ENCODE measurements around the gene ARSB.
"Not testable (repeated sequence)": the region's sequence is repeated elsewhere in the genome, so short reads cannot be mapped to it uniquely, and the experiment has no call there.

The ARSB gene

GRCh38 chr5:78734094-78734845 is 250.8 kb downstream of the ARSB start:
- Histone ChIP-seq H4K20me1 (ENCODE audit: insufficient read depth) (no peaks in the 10 kb centered on the region), H3K4me1 (ENCODE audit: low read depth, poor library complexity, severe bottlenecking) (peaks cover 7% of the 10 kb centered on the region), H3K36me3 (ENCODE audit: insufficient read depth) (no peaks in the 10 kb centered on the region), H3K9ac (no peak overlapping the region), H3K4me3 (IDR thresholded peaks at IDR 0.05; ENCODE audit: insufficient read depth, low read depth, low read length) (no peak overlapping the region), H3K4me2 (no peak overlapping the region), H3K79me2 (ENCODE audit: insufficient read depth, low read depth) (no peaks in the 10 kb centered on the region), H3K27me3 (ENCODE audit: insufficient read depth, low read depth) (no peaks in the 10 kb centered on the region), H3K27ac (no peak overlapping the region), H2AFZ (ENCODE audit: low read depth) (no peak overlapping the region)
- TF ChIP-seq CTCF (conservative IDR thresholded peaks at IDR 0.05; ENCODE audit: low read depth, low read length), result no peak

GRCh38 chr5:78732721-78733120 is 252.4 kb downstream of the ARSB start:
- not testable (repeated sequence) for H3K79me2 ChIP-seq (ENCODE audit: insufficient read depth, low read depth); H3K27ac ChIP-seq; H3K9ac ChIP-seq; H3K27me3 ChIP-seq (ENCODE audit: insufficient read depth, low read depth); H3K4me3 ChIP-seq (IDR thresholded peaks at IDR 0.05; ENCODE audit: insufficient read depth, low read depth, low read length); H3K36me3 ChIP-seq (ENCODE audit: insufficient read depth); H3K4me2 ChIP-seq; H4K20me1 ChIP-seq (ENCODE audit: insufficient read depth); H2AFZ ChIP-seq (ENCODE audit: low read depth)
- peaks cover 20% of the 10 kb centered on the region for H3K4me1 ChIP-seq (ENCODE audit: low read depth, poor library complexity, severe bottlenecking)

- H3K4me2 ChIP-seq, result no peak overlapping the region
- H2AFZ ChIP-seq (ENCODE audit: low read depth), result no peak overlapping the region
- no peak overlapping the region for H3K9ac ChIP-seq
Measured at GRCh38 chr5:78731884-78732283, 253.2 kb downstream of the ARSB start.

GRCh38 chr5:78730300-78731094 is 254.6 kb downstream of the ARSB start:
- H3K4me1 ChIP-seq (ENCODE audit: low read depth, poor library complexity, severe bottlenecking), result peaks cover 37% of the 10 kb centered on the region
- no peak overlapping the region for H3K27ac ChIP-seq
- H2AFZ ChIP-seq (ENCODE audit: low read depth), result no peak overlapping the region
- no peak overlapping the region for H3K4me3 ChIP-seq (IDR thresholded peaks at IDR 0.05; ENCODE audit: insufficient read depth, low read depth, low read length)
- no peaks in the 10 kb centered on the region for H3K79me2 ChIP-seq (ENCODE audit: insufficient read depth, low read depth)
- H3K36me3 ChIP-seq (ENCODE audit: insufficient read depth), result no peaks in the 10 kb centered on the region
- no peak for TF ChIP-seq CTCF (conservative IDR thresholded peaks at IDR 0.05; ENCODE audit: low read depth, low read length)
- no peaks in the 10 kb centered on the region for H3K27me3 ChIP-seq (ENCODE audit: insufficient read depth, low read depth)
- no peak overlapping the region for H3K4me2 ChIP-seq
- no peak overlapping the region for H3K9ac ChIP-seq
- H4K20me1 ChIP-seq (ENCODE audit: insufficient read depth), result no peaks in the 10 kb centered on the region

More at GRCh38 chr5:78731884-78732283, 253.2 kb downstream of the ARSB start:
- H3K27me3 ChIP-seq (ENCODE audit: insufficient read depth, low read depth), result no peaks in the 10 kb centered on the region
- H4K20me1 ChIP-seq (ENCODE audit: insufficient read depth), result no peaks in the 10 kb centered on the region
- no peaks in the 10 kb centered on the region for H3K36me3 ChIP-seq (ENCODE audit: insufficient read depth)
- H3K4me3 ChIP-seq (IDR thresholded peaks at IDR 0.05; ENCODE audit: insufficient read depth, low read depth, low read length), result no peak overlapping the region
- H3K79me2 ChIP-seq (ENCODE audit: insufficient read depth, low read depth), result no peaks in the 10 kb centered on the region
- H3K27ac ChIP-seq, result no peak overlapping the region
- H3K4me1 ChIP-seq (ENCODE audit: low read depth, poor library complexity, severe bottlenecking), result peaks cover 29% of the 10 kb centered on the region
- no peak for TF ChIP-seq CTCF (conservative IDR thresholded peaks at IDR 0.05; ENCODE audit: low read depth, low read length)
